ENCODE data around the gene INTS1. TPM values are rescaled to one million over a fixed set of nuclear protein-coding genes. Genes with fewer than 3 reads are reported as not detected.

INTS1 gene
- total and polyA plus RNA-seq, 2 of the 4 experiments (the other 2 are of a cell fraction), result 9.3 to 40.1 TPM

- Histone ChIP-seq H3K4me2 (ENCODE audit: low read depth, low read length) (no peak overlapping the region), H2BK15ac (ENCODE audit: low read depth, low read length) (no peak overlapping the region), H2BK20ac (ENCODE audit: low read depth, low read length) (no peak overlapping the region), H2AFZ (replicated peaks; ENCODE audit: low read length, poor library complexity) (peak overlapping the region; percentile 43), H3K9me1 (ENCODE audit: insufficient read depth, low read length) (no peaks in the 10 kb centered on the region), H3K18ac (ENCODE audit: low read depth, low read length) (no peak overlapping the region), H3K9ac (ENCODE audit: low read depth, low read length) (no peak overlapping the region), H3K79me1 (ENCODE audit: low read depth in 1 of 2, low read length in 2 of 2) (no peaks in the 10 kb centered on the region), H3K4me3 (ENCODE audit: insufficient read depth, low read depth, low read length) (no peak overlapping the region), H4K8ac (ENCODE audit: low read depth in 2 of 2, low read length in 2 of 2) (no peak overlapping the region), H3K23ac (ENCODE audit: low read depth, low read length) (no peak overlapping the region), H4K5ac (ENCODE audit: low read depth, low read length) (no peak overlapping the region), H2AK9ac (replicated peaks; ENCODE audit: low read depth, low read length, poor library complexity) (no peak overlapping the region), H3K9me3 (ENCODE audit: control insufficient read depth, insufficient read depth, low read length) (peaks cover 2% of the 10 kb centered on the region; the same call in 1 of the 2 replicates), H4K91ac (ENCODE audit: insufficient read depth, low read depth, low read length) (no peak overlapping the region), H2BK120ac (ENCODE audit: low read depth, low read length) (no peak overlapping the region), H3K27ac (ENCODE audit: insufficient read depth, low read length) (no peak overlapping the region), H3K56ac (ENCODE audit: extremely low read depth, insufficient read depth, low read length) (no peak overlapping the region), H2BK5ac (ENCODE audit: low read depth, low read length, poor library complexity, severe bottlenecking) (no peak overlapping the region), H2AK5ac (ENCODE audit: low read depth, low read length) (no peak overlapping the region), H3K36me3 (ENCODE audit: control insufficient read depth, insufficient read depth, low read length) (no peaks in the 10 kb centered on the region), H3K4ac (ENCODE audit: low read depth, low read length) (no peak overlapping the region), H3K4me1 (ENCODE audit: control insufficient read depth, insufficient read depth, low read length) (no peaks in the 10 kb centered on the region), H3K27me3 (ENCODE audit: control insufficient read depth, insufficient read depth, low read length) (peaks cover 33% of the 10 kb centered on the region), H3K14ac (replicated peaks; ENCODE audit: low read depth, low read length) (no peak overlapping the region), H4K20me1 (ENCODE audit: insufficient read depth, low read length) (no peaks in the 10 kb centered on the region)
- no peak for DNase-seq
- BruUV-seq (replicated peaks), result no TSS peak
- 0% methylated on average over 1 of the region's 24 CpGs; no CpG with 5 or more reads in 1 of the 2 experiments for WGBS, 2 experiments (ENCODE audit: extremely low coverage in 2 of 2, insufficient read length in 1 of 2)
- CTCF ChIA-PET, result interaction anchor here (1.8 kb wide), 1 partner anchor 10 kb away, joined by 5 read pairs; no protein-coding TSS in a partner anchor
- dilution Hi-C loops (cut with HindIII; ENCODE audit: low sequenced_read_pairs, unreplicated experiment) (no loop called here), in situ Hi-C loops (cut with MboI; ENCODE audit: low sequenced_read_pairs) (no loop called here), intact Hi-C loops (cut with micrococcal nuclease) (no loop called here)
- TF ChIP-seq RFX5 (IDR thresholded peaks at IDR 0.05; ENCODE audit: low read depth, low read length), result no peak
- peak; percentile 84 for TF ChIP-seq USF2 (IDR thresholded peaks at IDR 0.05; ENCODE audit: low read depth, low read length)
- TF ChIP-seq, protein P1, sequence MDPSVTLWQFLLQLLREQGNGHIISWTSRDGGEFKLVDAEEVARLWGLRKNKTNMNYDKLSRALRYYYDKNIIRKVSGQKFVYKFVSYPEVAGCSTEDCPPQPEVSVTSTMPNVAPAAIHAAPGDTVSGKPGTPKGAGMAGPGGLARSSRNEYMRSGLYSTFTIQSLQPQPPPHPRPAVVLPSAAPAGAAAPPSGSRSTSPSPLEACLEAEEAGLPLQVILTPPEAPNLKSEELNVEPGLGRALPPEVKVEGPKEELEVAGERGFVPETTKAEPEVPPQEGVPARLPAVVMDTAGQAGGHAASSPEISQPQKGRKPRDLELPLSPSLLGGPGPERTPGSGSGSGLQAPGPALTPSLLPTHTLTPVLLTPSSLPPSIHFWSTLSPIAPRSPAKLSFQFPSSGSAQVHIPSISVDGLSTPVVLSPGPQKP (IDR thresholded peaks at IDR 0.05; ENCODE audit: borderline replicate concordance, low read depth, low read length), result no peak
- TF ChIP-seq RAD21 (IDR thresholded peaks at IDR 0.05; ENCODE audit: low read length), result no peak
- no peak for TF ChIP-seq RCOR1 (IDR thresholded peaks at IDR 0.05; ENCODE audit: insufficient replicate concordance, low read length)
- POLR2A ChIA-PET (ENCODE audit: unreplicated experiment), result no interaction called here
- ATAC-seq (ENCODE audit: low read depth), result peak; percentile 6; the same call in 1 of the 2 replicates
Observed at GRCh38 chr7:1422512-1423263, 81.5 kb downstream of the INTS1 start.

All from IMR-90 (cell line).